HepG2 (cell line): ENCODE measurements around the gene ZNF148. TPM values are rescaled to one million over a fixed set of nuclear protein-coding genes. Genes with fewer than 3 reads are reported as not detected.

Source experiments
- ASH2L ChIP-seq: fragments of 300-600, 200-600 bp; sonication (generic); IDR thresholded peaks from 2 replicates; pipeline ENCODE4 v1.7.0; 2017; ENCODE audit warnings: low read depth, mild to moderate bottlenecking, moderate library complexity, mixed read lengths, low read length; ENCODE audit not compliant: insufficient read length
- DBP ChIP-seq: sonication (generic); formaldehyde crosslinking; IDR thresholded peaks from 2 replicates; pipeline ENCODE4 v1.4.0; 2020; ENCODE audit warnings: missing genetic modification reagents; ENCODE audit errors: not compliant biosample characterization
- HINFP ChIP-seq: sonication (generic); formaldehyde crosslinking; IDR thresholded peaks from 2 replicates; pipeline ENCODE4 v1.4.0; 2020; ENCODE audit warnings: low read depth, mild to moderate bottlenecking, missing genetic modification reagents
- HOXA3 ChIP-seq: sonication (generic); formaldehyde crosslinking; IDR thresholded peaks from 2 replicates; pipeline ENCODE4 v1.5.0; 2020; ENCODE audit warnings: missing genetic modification reagents
- MTERF4 ChIP-seq: sonication (generic); formaldehyde crosslinking; IDR thresholded peaks from 2 replicates; pipeline ENCODE4 v1.8.0; 2023; ENCODE audit warnings: mild to moderate bottlenecking, missing genetic modification reagents
- MXD3 ChIP-seq: IDR thresholded peaks from 2 replicates; pipeline ENCODE4 v1.6.1; 2016; ENCODE audit warnings: mild to moderate bottlenecking, missing biosample characterization, missing genetic modification reagents
- NR2C2 ChIP-seq: sonication (generic); formaldehyde crosslinking; IDR thresholded peaks from 2 replicates; pipeline ENCODE4 v1.4.0; 2020; ENCODE audit warnings: missing genetic modification reagents, mild to moderate bottlenecking, moderate library complexity, borderline replicate concordance
- RBM39 ChIP-seq: fragments of 200-400 bp; formaldehyde crosslinking; IDR thresholded peaks from one replicate; pipeline ENCODE4 v1.6.1; 2018; ENCODE audit warnings: antibody characterized with exemption, mild to moderate bottlenecking, low read depth, low read length; ENCODE audit not compliant: poor library complexity, severe bottlenecking
- REPIN1 ChIP-seq: sonication (generic); formaldehyde crosslinking; IDR thresholded peaks from 2 replicates; pipeline ENCODE4 v1.8.0; 2022; ENCODE audit warnings: missing genetic modification reagents, low read depth, mild to moderate bottlenecking, borderline replicate concordance
- SMARCC2 ChIP-seq: fragments of 450-650 bp; IDR thresholded peaks from 2 replicates; pipeline ENCODE4 v1.6.1; 2017; ENCODE audit warnings: antibody characterized with exemption, mild to moderate bottlenecking
- TCF7L2 ChIP-seq: IDR thresholded peaks from 2 replicates; pipeline ENCODE4 v1.6.1; 2011; ENCODE audit warnings: mild to moderate bottlenecking, low read depth, low read length, moderate library complexity
- ZNF142 ChIP-seq: sonication (generic); formaldehyde crosslinking; IDR thresholded peaks from 2 replicates; pipeline ENCODE4 v1.4.0; 2020; ENCODE audit warnings: missing genetic modification reagents
- ZNF276 ChIP-seq: sonication (generic); formaldehyde crosslinking; IDR thresholded peaks from 2 replicates; pipeline ENCODE4 v1.4.0; 2020; ENCODE audit warnings: mild to moderate bottlenecking, low read depth, missing genetic modification reagents
- ZNF644 ChIP-seq: IDR thresholded peaks from 2 replicates; pipeline ENCODE4 v1.6.1; 2016; ENCODE audit warnings: low read depth
- ZNF781 ChIP-seq: sonication (generic); formaldehyde crosslinking; IDR thresholded peaks from 2 replicates; pipeline ENCODE4 v1.5.1; 2020; ENCODE audit warnings: borderline replicate concordance, mild to moderate bottlenecking, missing genetic modification reagents; ENCODE audit errors: not compliant biosample characterization
- polyA plus RNA-seq, 8 experiments: library from polyadenylated mRNA; depleted of rRNA in 3 of 8; stranded (reverse) in 7 of 8; unstranded in 1 of 8; fragments of >200 nt; fragmentation: Illumina TruSeq in 4 of 8; extraction: Trizol in 4 of 8; gene quantifications; 2 replicates each; pipeline versions ENCODE4 v1.2.1 to v1.2.3, GENCODE V29; 2011 to 2016; ENCODE audit warnings: low read depth in 4 of 8, missing spikeins in 1 of 8, mixed read lengths in 1 of 8; ENCODE audit not compliant: insufficient read depth in 1 of 8
- total RNA-seq, 5 experiments: library from RNA; depleted of rRNA; stranded (reverse); fragments of >200 nt; fragmentation: Illumina TruSeq; extraction: Trizol; gene quantifications; 2 replicates each; pipeline ENCODE4 v1.2.3, GENCODE V29; 2016; ENCODE audit warnings: low read depth in 1 of 5

ZNF148 gene
- total and polyA plus RNA-seq, 2 of the 13 experiments (the other 11 are each of a cell fraction or from before 2014, with no cell fraction given): 10.6 to 36.1 TPM

GRCh38 chr3:125374996-125375941 is at the start of gene ZNF148 (continued):
- TF ChIP-seq DBP: no peak
- no peak; the same call in 1 of the 2 replicates for TF ChIP-seq ZNF276
- TF ChIP-seq ZNF644: no peak
- no peak for TF ChIP-seq ZNF781 (CRISPR knock-in tag)
- TF ChIP-seq SMARCC2: no peak
- peak; percentile 92 for TF ChIP-seq RBM39
- peak; percentile 90 for TF ChIP-seq HOXA3 (CRISPR knock-in tag)
- TF ChIP-seq REPIN1 (CRISPR knock-in tag): 0 out of 2 replicates have a peak, but pooled peaks have one; percentile 22
- no peak for TF ChIP-seq MTERF4 (CRISPR knock-in tag)
- peak; percentile 81 for TF ChIP-seq NR2C2 (CRISPR knock-in tag)
- TF ChIP-seq ZNF142 (CRISPR knock-in tag): peak; percentile 88
- TF ChIP-seq HINFP (CRISPR knock-in tag): no peak
- TF ChIP-seq MXD3 (CRISPR knock-in tag): 0 out of 2 replicates have a peak, but pooled peaks have one; percentile 66
- peak; percentile 89 for TF ChIP-seq ASH2L
- TF ChIP-seq TCF7L2: no peak
